OCI-LY7 (cell line): ENCODE data around the gene RIMS1. TPM values are rescaled to one million over a fixed set of nuclear protein-coding genes. Genes with fewer than 3 reads are reported as not detected.

Experiments
- BruUV-seq: library from RNA; stranded (reverse); fragments of 400-500 nt; replicated peaks from 2 replicates; lab custom pipeline; 2021; lab: Mats Ljungman, UMichigan
- CTCF ChIA-PET: fragments of 300-600 bp; sonication (Branson Sonifier 250); formaldehyde crosslinking; loops from one replicate; lab custom pipeline; 2022; ENCODE audit warnings: antibody characterized with exemption; ENCODE audit not compliant: unreplicated experiment; lab: Charles Lee
- POLR2A ChIA-PET: fragments of 300-600 bp; sonication (Branson Sonifier 250); formaldehyde crosslinking; loops from one replicate; lab custom pipeline; 2022; ENCODE audit warnings: antibody characterized with exemption; lab: Charles Lee
- DNase-seq: peaks from one replicate; pipeline ENCODE4 v3.0.0-alpha.2; 2015; ENCODE audit warnings: low spot score
- H2AFZ ChIP-seq: fragments of 200-600 bp; sonication (generic), shearing (Covaris generic); 2 replicates; pipeline ENCODE4 v1.6.1; 2014; ENCODE audit warnings: mild to moderate bottlenecking, antibody characterized with exemption, low read length, moderate library complexity
- H3K27ac ChIP-seq: fragments of 200-600 bp; sonication (generic); 2 replicates; pipeline ENCODE4 v1.5.1; 2014; ENCODE audit warnings: mixed run types, low read depth, mild to moderate bottlenecking, moderate library complexity, low read length, inconsistent platforms; ENCODE audit not compliant: poor library complexity, severe bottlenecking
- H3K36me3 ChIP-seq: fragments of 200-600 bp; sonication (generic); 2 replicates; pipeline ENCODE4 v1.6.1; 2014; ENCODE audit warnings: mild to moderate bottlenecking, antibody characterized with exemption, low read length, moderate library complexity, mixed read lengths; ENCODE audit not compliant: insufficient read depth
- H3K4me1 ChIP-seq: fragments of 200-600 bp; sonication (generic); 2 replicates; pipeline ENCODE4 v1.5.1; 2014; ENCODE audit warnings: mild to moderate bottlenecking, low read length; ENCODE audit not compliant: insufficient read depth, poor library complexity, severe bottlenecking
- H3K4me2 ChIP-seq: fragments of 200-600 bp; sonication (generic); 2 replicates; pipeline ENCODE4 v1.6.1; 2014; ENCODE audit warnings: mild to moderate bottlenecking, low read length
- H3K4me3 ChIP-seq: fragments of 200-600 bp; sonication (generic); 2 replicates; pipeline ENCODE4 v1.5.1; 2014; ENCODE audit warnings: mild to moderate bottlenecking, low read depth, low read length; ENCODE audit not compliant: poor library complexity, severe bottlenecking
- H3K79me2 ChIP-seq: fragments of 200-600 bp; sonication (generic); 2 replicates; pipeline ENCODE4 v1.6.1; 2016; ENCODE audit warnings: low read depth, mild to moderate bottlenecking, low read length, moderate library complexity, mixed read lengths; ENCODE audit not compliant: insufficient read depth
- H3K9me2 ChIP-seq: fragments of 200-600 bp; sonication (generic); 2 replicates; pipeline ENCODE4 v1.6.1; 2016; ENCODE audit warnings: mild to moderate bottlenecking, low read length, mixed read lengths; ENCODE audit not compliant: insufficient read depth
- H3K9me3 ChIP-seq: fragments of 200-600 bp; sonication (generic); 2 replicates; pipeline ENCODE4 v1.6.1; 2014; ENCODE audit warnings: mild to moderate bottlenecking, mixed run types, low read length, mixed read lengths
- H4K20me1 ChIP-seq: fragments of 200-600 bp; sonication (generic); 2 replicates; pipeline ENCODE4 v1.6.1; 2014; ENCODE audit warnings: mild to moderate bottlenecking, antibody characterized with exemption, low read length, moderate library complexity, mixed read lengths; ENCODE audit not compliant: insufficient read depth
- CTCF ChIP-seq: fragments of 200-600 bp; sonication (generic); conservative IDR thresholded peaks from 2 replicates; pipeline ENCODE4 v1.5.1; 2014; ENCODE audit warnings: mild to moderate bottlenecking, antibody characterized with exemption, low read length, moderate library complexity, mixed read lengths
- EZH2phosphoT487 ChIP-seq: fragments of 200-600 bp; sonication (generic); IDR thresholded peaks from 2 replicates; pipeline ENCODE4 v1.6.1; 2018; ENCODE audit warnings: low read depth, borderline replicate concordance, mild to moderate bottlenecking, mixed run types, antibody characterized with exemption, low read length, moderate library complexity, mixed read lengths
- intact Hi-C: fragments of 100-400 bp; cut with micrococcal nuclease; formaldehyde crosslinking; loops from one replicate; pipeline ENCODE4 v1.10.0; 2022; ENCODE audit not compliant: unreplicated experiment
- total RNA-seq, 2 experiments: library from RNA; depleted of rRNA in 1 of 2; stranded (reverse); fragments of >200 nt in 1 of 2; shearing (Covaris generic) in 1 of 2; gene quantifications; 2 replicates each; pipeline ENCODE4 v1.2.3, GENCODE V29; 2014 to 2022

RIMS1 gene
- total RNA-seq, 2 experiments from 2014 or later, result not detected

GRCh38 chr6:72140795-72141194 is 254.4 kb downstream of the RIMS1 start:
- DNase-seq, result no peak
- ChIA-PET POLR2A (no interaction called here), CTCF (no interaction called here)
- Histone ChIP-seq H3K4me2 (no peak overlapping the region), H4K20me1 (no peaks in the 10 kb centered on the region), H3K9me3 (no peaks in the 10 kb centered on the region), H3K79me2 (no peaks in the 10 kb centered on the region), H3K36me3 (no peaks in the 10 kb centered on the region), H3K4me3 (no peak overlapping the region), H3K9me2 (no peaks in the 10 kb centered on the region), H2AFZ (no peak overlapping the region), H3K4me1 (no peaks in the 10 kb centered on the region), H3K27ac (no peak overlapping the region)
- no TSS peak for BruUV-seq
- TF ChIP-seq EZH2phosphoT487 (no peak), CTCF (no peak)
- intact Hi-C loops, result no loop called here

- BruUV-seq, result no TSS peak
- H3K4me1 ChIP-seq, result no peaks in the 10 kb centered on the region
- no peaks in the 10 kb centered on the region for H4K20me1 ChIP-seq
- CTCF ChIA-PET, result no interaction called here
- no peak overlapping the region for H3K27ac ChIP-seq
- H3K9me2 ChIP-seq, result no peaks in the 10 kb centered on the region
- H2AFZ ChIP-seq, result no peak overlapping the region
- no peak overlapping the region for H3K4me2 ChIP-seq
- intact Hi-C loops, result no loop called here
- no peaks in the 10 kb centered on the region for H3K79me2 ChIP-seq
- 0 out of 2 replicates have a peak, but pooled peaks cover 6% of the 10 kb centered on the region for H3K9me3 ChIP-seq
- no peak overlapping the region for H3K4me3 ChIP-seq
- POLR2A ChIA-PET, result no interaction called here
- TF ChIP-seq CTCF, result no peak
- no peaks in the 10 kb centered on the region for H3K36me3 ChIP-seq
- DNase-seq, result no peak
Measured at GRCh38 chr6:72149715-72150114, 263.4 kb downstream of the RIMS1 start.

- no peak overlapping the region for H2AFZ ChIP-seq
- no peaks in the 10 kb centered on the region for H3K9me2 ChIP-seq
- no peaks in the 10 kb centered on the region for H3K4me1 ChIP-seq
- BruUV-seq, result no TSS peak
- no peak overlapping the region for H3K4me2 ChIP-seq
- ChIA-PET POLR2A (no interaction called here), CTCF (no interaction called here)
- H4K20me1 ChIP-seq, result no peaks in the 10 kb centered on the region
- 0 out of 2 replicates have a peak, but pooled peaks cover 6% of the 10 kb centered on the region for H3K9me3 ChIP-seq
- no peak overlapping the region for H3K27ac ChIP-seq
- TF ChIP-seq CTCF, result no peak
- no peak for TF ChIP-seq EZH2phosphoT487
- H3K4me3 ChIP-seq, result no peak overlapping the region
- intact Hi-C loops, result no loop called here
- no peaks in the 10 kb centered on the region for H3K36me3 ChIP-seq
- H3K79me2 ChIP-seq, result no peaks in the 10 kb centered on the region
- DNase-seq, result no peak
Measured at GRCh38 chr6:72151742-72152141, 265.4 kb downstream of the RIMS1 start.
